ENCODE results near the gene ADGRG6. TPM values are rescaled to one million over a fixed set of nuclear protein-coding genes. Genes with fewer than 3 reads are reported as not detected.

Gene ADGRG6
- total RNA-seq, 1 experiment from 2014 or later, result 30.3 TPM

- no peak for DNase-seq
- Histone ChIP-seq H3F3A (ENCODE audit: insufficient read depth, low read depth) (no peaks in the 10 kb centered on the region), H3K27ac (no peak overlapping the region), H3K79me2 (ENCODE audit: low read depth) (no peaks in the 10 kb centered on the region), H3K36me3 (ENCODE audit: low read depth) (no peaks in the 10 kb centered on the region), H2AFZ (no peak overlapping the region), H3K9me2 (ENCODE audit: insufficient read depth) (no peaks in the 10 kb centered on the region), H3K4me3 (no peak overlapping the region), H3K4me2 (no peak overlapping the region), H3K4me1 (replicated peaks; ENCODE audit: insufficient read depth) (no peaks in the 10 kb centered on the region), H3K9me3 (ENCODE audit: insufficient read depth, low read depth) (no peaks in the 10 kb centered on the region), H3K27me3 (ENCODE audit: insufficient read depth, low read depth) (no peaks in the 10 kb centered on the region), H4K20me1 (ENCODE audit: insufficient read depth) (no peaks in the 10 kb centered on the region)
- ChIA-PET CTCF (no interaction called here), POLR2A (ENCODE audit: unreplicated experiment) (interaction anchor here (0.5 to 0.6 kb wide), 2 partner anchors 8 to 208 kb away, joined by 4 to 9 read pairs; no protein-coding TSS in a partner anchor)
- intact Hi-C loops (cut with micrococcal nuclease; ENCODE audit: unreplicated experiment), result no loop called here
- TF ChIP-seq CTCF (conservative IDR thresholded peaks at IDR 0.05), result no peak
- no TSS peak for BruUV-seq (replicated peaks)
These were observed 11.5 kb downstream of the ADGRG6 start for GRCh38 chr6:142313284-142313683.

GRCh38 chr6:142316791-142317368, 15.1 kb downstream of the ADGRG6 start:
- Histone ChIP-seq H4K20me1 (ENCODE audit: insufficient read depth) (no peaks in the 10 kb centered on the region), H3K9me2 (ENCODE audit: insufficient read depth) (no peaks in the 10 kb centered on the region), H2AFZ (no peak overlapping the region), H3K4me2 (no peak overlapping the region), H3F3A (ENCODE audit: insufficient read depth, low read depth) (peaks cover under 1% of the 10 kb centered on the region; the same call in 1 of the 2 replicates), H3K27ac (no peak overlapping the region), H3K36me3 (ENCODE audit: low read depth) (no peaks in the 10 kb centered on the region), H3K4me1 (replicated peaks; ENCODE audit: insufficient read depth) (0 out of 2 replicates have a peak, but pooled peaks cover 2% of the 10 kb centered on the region), H3K79me2 (ENCODE audit: low read depth) (peaks cover 3% of the 10 kb centered on the region; the same call in 1 of the 2 replicates), H3K9me3 (ENCODE audit: insufficient read depth, low read depth) (no peaks in the 10 kb centered on the region), H3K27me3 (ENCODE audit: insufficient read depth, low read depth) (no peaks in the 10 kb centered on the region), H3K4me3 (no peak overlapping the region)
- DNase-seq, result no peak
- BruUV-seq (replicated peaks), result no TSS peak
- CTCF ChIA-PET, result no interaction called here
- POLR2A ChIA-PET (ENCODE audit: unreplicated experiment), result no interaction called here
- intact Hi-C loops (cut with micrococcal nuclease; ENCODE audit: unreplicated experiment), result no loop called here
- no peak for TF ChIP-seq EZH2 (IDR thresholded peaks at IDR 0.05; ENCODE audit: low read depth)
- TF ChIP-seq CTCF (conservative IDR thresholded peaks at IDR 0.05), result no peak

GRCh38 chr6:142318714-142319113, 16.9 kb downstream of the ADGRG6 start:
- Histone ChIP-seq H3K9me3 (ENCODE audit: insufficient read depth, low read depth) (no peaks in the 10 kb centered on the region), H3K9me2 (ENCODE audit: insufficient read depth) (no peaks in the 10 kb centered on the region), H3F3A (ENCODE audit: insufficient read depth, low read depth) (peaks cover 14% of the 10 kb centered on the region), H2AFZ (no peak overlapping the region; the same call in 1 of the 2 replicates), H3K4me1 (replicated peaks; ENCODE audit: insufficient read depth) (peaks cover 20% of the 10 kb centered on the region), H3K36me3 (ENCODE audit: low read depth) (no peaks in the 10 kb centered on the region), H3K27ac (no peak overlapping the region), H3K27me3 (ENCODE audit: insufficient read depth, low read depth) (no peaks in the 10 kb centered on the region), H3K4me2 (no peak overlapping the region), H4K20me1 (ENCODE audit: insufficient read depth) (no peaks in the 10 kb centered on the region), H3K79me2 (ENCODE audit: low read depth) (peaks cover 3% of the 10 kb centered on the region; the same call in 1 of the 2 replicates), H3K4me3 (no peak overlapping the region)
- TF ChIP-seq CTCF (conservative IDR thresholded peaks at IDR 0.05), result no peak
- no peak for TF ChIP-seq EZH2 (IDR thresholded peaks at IDR 0.05; ENCODE audit: low read depth)
- no peak for DNase-seq
- no TSS peak for BruUV-seq (replicated peaks)
- intact Hi-C loops (cut with micrococcal nuclease; ENCODE audit: unreplicated experiment), result no loop called here
- POLR2A ChIA-PET (ENCODE audit: unreplicated experiment), result no interaction called here
- CTCF ChIA-PET, result no interaction called here
